Stimulated activated memory B cell treated with anti-CD40 and anti-IgM and Interleukin-4, amounts not matched to agents 10 μg/mL and 1 μg/mL and 100 μg/mL, for 72 hours (primary cell): ENCODE data around the gene NUP214.

Experiments used
- ATAC-seq: fragments of 150-1000 bp; cut with Tn5 transposase; 2 replicates; pipeline ENCODE4 v1.10.0; 2021
- H3K27ac Mint-ChIP-seq: one replicate; pipeline ENCODE4 v1.8.0; 2022; ENCODE audit warnings: mild to moderate bottlenecking, mixed read lengths
- H3K27me3 Mint-ChIP-seq: one replicate; pipeline ENCODE4 v1.8.0; 2022; ENCODE audit warnings: mixed read lengths
- H3K36me3 Mint-ChIP-seq: one replicate; pipeline ENCODE4 v1.8.0; 2022; ENCODE audit warnings: mixed read lengths
- H3K4me1 Mint-ChIP-seq: one replicate; pipeline ENCODE4 v1.8.0; 2022; ENCODE audit warnings: mixed read lengths
- H3K4me3 Mint-ChIP-seq: one replicate; pipeline ENCODE4 v1.8.0; 2022; ENCODE audit warnings: mild to moderate bottlenecking, moderate library complexity, mixed read lengths
- H3K9me3 Mint-ChIP-seq: one replicate; pipeline ENCODE4 v1.8.0; 2022; ENCODE audit warnings: mixed read lengths

Gene NUP214

GRCh38 chr9:131125288-131126058, at the start of gene NUP214:
Gene NUP214 (plus strand): TSS chr9:131125586. CDS start chr9:131125705, 119 bp downstream.
- H3K4me3 Mint-ChIP-seq: peak within 1 kb of the TSS; percentile 90
- H3K4me1 Mint-ChIP-seq: peaks cover 22% of the 10 kb centered on the region

GRCh38 chr9:131076347-131077195, 48.8 kb upstream of the NUP214 start:
- H3K4me3 Mint-ChIP-seq: no peak overlapping the region
- no peaks in the 10 kb centered on the region for H3K36me3 Mint-ChIP-seq
- no peaks in the 10 kb centered on the region for H3K9me3 Mint-ChIP-seq
- no peak overlapping the region for H3K27ac Mint-ChIP-seq
- H3K4me1 Mint-ChIP-seq: no peaks in the 10 kb centered on the region
- H3K27me3 Mint-ChIP-seq: no peaks in the 10 kb centered on the region
- no peak for ATAC-seq

More at GRCh38 chr9:131125288-131126058, at the start of gene NUP214:
- peak; percentile 99 for ATAC-seq
- peaks cover 2% of the 10 kb centered on the region for H3K27me3 Mint-ChIP-seq
- H3K9me3 Mint-ChIP-seq: no peaks in the 10 kb centered on the region
- H3K36me3 Mint-ChIP-seq: peaks cover 11% of the 10 kb centered on the region
- peak within 1 kb of the TSS; percentile 97 for H3K27ac Mint-ChIP-seq

- Mint-ChIP-seq H3K36me3 (no peaks in the 10 kb centered on the region), H3K9me3 (no peaks in the 10 kb centered on the region), H3K27me3 (no peaks in the 10 kb centered on the region), H3K4me3 (no peak overlapping the region), H3K4me1 (no peaks in the 10 kb centered on the region), H3K27ac (no peak overlapping the region)
- no peak for ATAC-seq
Observed at GRCh38 chr9:131078427-131079366, 46.7 kb upstream of the NUP214 start.

GRCh38 chr9:131080589-131080988, 44.8 kb upstream of the NUP214 start:
- H3K27ac Mint-ChIP-seq: no peak overlapping the region
- no peak overlapping the region for H3K4me3 Mint-ChIP-seq
- no peaks in the 10 kb centered on the region for H3K4me1 Mint-ChIP-seq
- no peaks in the 10 kb centered on the region for H3K27me3 Mint-ChIP-seq
- no peaks in the 10 kb centered on the region for H3K36me3 Mint-ChIP-seq
- ATAC-seq: no peak
- no peaks in the 10 kb centered on the region for H3K9me3 Mint-ChIP-seq

GRCh38 chr9:131081868-131082267, 43.5 kb upstream of the NUP214 start:
- no peaks in the 10 kb centered on the region for H3K27me3 Mint-ChIP-seq
- H3K4me1 Mint-ChIP-seq: no peaks in the 10 kb centered on the region
- no peaks in the 10 kb centered on the region for H3K36me3 Mint-ChIP-seq
- no peaks in the 10 kb centered on the region for H3K9me3 Mint-ChIP-seq
- no peak for ATAC-seq
- no peak overlapping the region for H3K4me3 Mint-ChIP-seq
- H3K27ac Mint-ChIP-seq: no peak overlapping the region

- Mint-ChIP-seq H3K4me3 (no peak overlapping the region), H3K36me3 (no peaks in the 10 kb centered on the region), H3K9me3 (no peaks in the 10 kb centered on the region), H3K4me1 (no peaks in the 10 kb centered on the region), H3K27me3 (peaks cover 5% of the 10 kb centered on the region), H3K27ac (no peak overlapping the region)
- no peak for ATAC-seq
Observed at GRCh38 chr9:131082774-131083512, 42.4 kb upstream of the NUP214 start.

GRCh38 chr9:131084661-131085369, 40.6 kb upstream of the NUP214 start:
- ATAC-seq: no peak
- H3K4me1 Mint-ChIP-seq: no peaks in the 10 kb centered on the region
- H3K36me3 Mint-ChIP-seq: no peaks in the 10 kb centered on the region
- H3K4me3 Mint-ChIP-seq: no peak overlapping the region
- H3K9me3 Mint-ChIP-seq: no peaks in the 10 kb centered on the region
- peaks cover 9% of the 10 kb centered on the region for H3K27me3 Mint-ChIP-seq
- no peak overlapping the region for H3K27ac Mint-ChIP-seq

- no peaks in the 10 kb centered on the region for H3K4me1 Mint-ChIP-seq
- H3K4me3 Mint-ChIP-seq: no peak overlapping the region
- no peaks in the 10 kb centered on the region for H3K36me3 Mint-ChIP-seq
- no peak for ATAC-seq
- H3K9me3 Mint-ChIP-seq: no peaks in the 10 kb centered on the region
- no peak overlapping the region for H3K27ac Mint-ChIP-seq
- H3K27me3 Mint-ChIP-seq: peaks cover 9% of the 10 kb centered on the region
Observed at GRCh38 chr9:131085370-131086122, 39.8 kb upstream of the NUP214 start.

GRCh38 chr9:131087354-131087893, 38.0 kb upstream of the NUP214 start:
- Mint-ChIP-seq H3K36me3 (no peaks in the 10 kb centered on the region), H3K27ac (no peak overlapping the region), H3K4me3 (no peak overlapping the region), H3K27me3 (peaks cover 9% of the 10 kb centered on the region), H3K9me3 (no peaks in the 10 kb centered on the region), H3K4me1 (no peaks in the 10 kb centered on the region)
- no peak for ATAC-seq

GRCh38 chr9:131090025-131090787, 35.2 kb upstream of the NUP214 start:
- H3K27ac Mint-ChIP-seq: no peak overlapping the region
- no peaks in the 10 kb centered on the region for H3K9me3 Mint-ChIP-seq
- no peak for ATAC-seq

GRCh38 chr9:131091352-131091992, 33.9 kb upstream of the NUP214 start:
- Mint-ChIP-seq H3K27ac (no peak overlapping the region), H3K4me1 (peaks cover 6% of the 10 kb centered on the region), H3K4me3 (no peak overlapping the region), H3K36me3 (no peaks in the 10 kb centered on the region), H3K27me3 (peaks cover 46% of the 10 kb centered on the region), H3K9me3 (no peaks in the 10 kb centered on the region)
- no peak for ATAC-seq

More at GRCh38 chr9:131090025-131090787, 35.2 kb upstream of the NUP214 start:
- no peaks in the 10 kb centered on the region for H3K36me3 Mint-ChIP-seq
- H3K27me3 Mint-ChIP-seq: peaks cover 35% of the 10 kb centered on the region
- H3K4me1 Mint-ChIP-seq: no peaks in the 10 kb centered on the region
- H3K4me3 Mint-ChIP-seq: no peak overlapping the region

GRCh38 chr9:131092030-131092429, 33.4 kb upstream of the NUP214 start:
- Mint-ChIP-seq H3K4me1 (peaks cover 7% of the 10 kb centered on the region), H3K4me3 (no peak overlapping the region), H3K27ac (no peak overlapping the region), H3K9me3 (no peaks in the 10 kb centered on the region), H3K36me3 (no peaks in the 10 kb centered on the region), H3K27me3 (peaks cover 48% of the 10 kb centered on the region)
- ATAC-seq: no peak
